Ramos (cell line): ENCODE data around the gene PEX12.
"Not testable (repeated sequence)": the region's sequence is repeated elsewhere in the genome, so short reads cannot be mapped to it uniquely, and the experiment has no call there.

Experiments
- in situ Hi-C: fragments of 300-500 bp; cut with MboI; formaldehyde crosslinking; loops from one replicate; pipeline ENCODE4 v1.14.3; 2022; ENCODE audit warnings: low sequenced_read_pairs; ENCODE audit not compliant: unreplicated experiment

The PEX12 gene

GRCh38 chr17:35540589-35541404 lies 37.6 kb downstream of the PEX12 start:
- in situ Hi-C loops: no loop called here

DNA sequence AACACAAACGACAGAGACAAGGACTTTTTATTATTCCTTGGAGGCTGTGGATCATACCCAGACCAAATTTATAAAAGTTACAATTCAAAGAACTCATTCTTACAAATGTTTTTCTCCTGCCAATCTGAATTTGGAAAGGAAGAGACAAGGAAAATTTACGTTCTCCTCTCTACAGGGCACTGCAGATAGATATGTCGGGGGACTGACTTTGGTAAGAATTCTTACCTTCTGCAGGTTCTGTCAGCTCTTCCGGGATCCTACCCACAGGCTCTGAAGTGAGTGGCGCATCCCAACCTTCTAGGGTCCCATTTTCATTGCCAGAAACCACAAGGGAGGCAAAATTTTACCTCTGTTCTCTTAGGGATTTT lies 38.7 kb downstream of the PEX12 start:
- in situ Hi-C loops: loop anchor here (5.0 to 10.0 kb wide), 2 partner anchors 227 to 375 kb away; no protein-coding TSS in a partner anchor

DNA sequence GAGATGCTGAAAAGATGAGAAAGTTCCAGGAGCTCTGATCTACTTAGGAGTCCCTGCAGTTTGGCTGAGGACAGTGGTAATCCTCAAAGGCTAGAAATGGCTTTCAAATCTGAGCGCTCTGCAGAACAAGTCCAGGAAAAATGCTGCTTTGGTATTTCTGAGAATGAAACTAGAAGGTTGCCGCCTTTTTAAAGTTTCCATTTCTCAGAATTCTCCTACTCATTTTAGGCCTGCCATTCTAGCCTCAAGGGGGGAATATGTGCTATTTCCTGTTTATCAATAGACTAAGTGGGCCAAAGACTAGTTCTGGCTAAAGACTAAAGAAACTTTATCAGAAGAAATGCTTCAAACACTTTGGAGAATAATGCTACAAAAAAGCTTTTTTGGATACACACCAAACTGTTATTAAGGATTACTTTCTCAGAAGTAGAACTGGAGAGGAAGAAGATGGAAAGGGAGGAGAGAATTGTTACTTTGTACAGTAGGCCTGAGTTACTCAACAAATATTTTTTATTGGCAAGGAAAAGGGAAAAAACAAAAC lies 40.7 kb downstream of the PEX12 start, which contains the start of gene SLFN12L:
Gene SLFN12L, minus strand, starts transcription at position 78 of the 541 bp plus-strand sequence. CDS start 15,314 bp downstream, outside the sequence.
- in situ Hi-C loops: loop anchor here (5.0 to 10.0 kb wide), 2 partner anchors 225 to 373 kb away; no protein-coding TSS in a partner anchor

DNA sequence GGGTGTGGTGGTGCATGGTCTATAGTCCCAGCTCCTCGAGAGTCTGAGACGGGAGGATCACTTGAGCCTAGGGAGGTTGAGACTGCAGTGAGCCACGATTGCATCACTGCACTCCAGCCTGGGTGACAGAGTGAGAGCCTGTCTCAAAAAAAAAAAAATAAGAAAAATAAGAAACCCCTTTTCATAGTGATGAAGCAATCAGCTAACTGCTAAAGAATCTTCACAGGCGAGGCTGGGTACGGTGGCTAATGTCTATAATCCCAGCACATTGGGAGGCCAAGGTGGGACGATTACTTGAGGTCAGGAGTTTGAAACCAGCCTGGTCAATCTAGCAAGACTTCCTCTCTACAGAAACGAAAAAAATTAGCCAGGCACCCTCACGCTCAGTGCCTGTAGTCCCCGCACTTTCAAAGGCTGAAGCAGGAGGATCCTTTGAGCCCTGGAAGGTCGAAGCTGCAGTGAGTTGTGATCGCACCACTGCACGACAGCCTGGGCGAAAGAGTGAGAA lies 41.7 kb downstream of the PEX12 start:
- in situ Hi-C loops: loop anchor here (5.0 to 10.0 kb wide), 2 partner anchors 224 to 372 kb away; no protein-coding TSS in a partner anchor

GRCh38 chr17:35535406-35535805 lies 43.0 kb downstream of the PEX12 start:
- in situ Hi-C loops: loop anchor here (5.0 to 10.0 kb wide), 2 partner anchors 223 to 371 kb away; no protein-coding TSS in a partner anchor

DNA sequence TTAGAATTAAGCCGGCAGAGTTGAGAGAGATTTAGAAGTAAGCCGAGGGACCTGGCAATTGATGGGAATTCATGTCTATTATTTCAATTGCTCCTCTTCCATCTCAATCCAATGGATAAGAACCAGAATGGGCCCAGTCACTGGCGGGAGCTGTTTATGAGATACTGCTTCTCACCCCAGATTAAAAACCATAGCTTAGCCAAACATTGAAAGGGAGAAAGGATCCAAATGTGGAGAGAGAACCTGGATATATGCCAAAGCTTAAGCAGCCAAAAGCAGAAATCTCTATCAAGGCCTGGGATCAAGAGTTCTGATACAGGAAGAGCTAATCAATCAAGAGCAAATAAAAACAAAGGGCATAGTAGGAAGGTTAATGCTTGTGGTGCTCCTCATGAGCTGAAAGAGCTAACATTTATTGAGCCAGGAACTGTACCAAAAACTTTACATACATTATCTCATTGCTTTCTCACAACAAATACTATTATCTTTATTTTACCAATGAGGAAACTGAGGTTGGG lies 43.7 kb downstream of the PEX12 start:
- in situ Hi-C loops: loop anchor here (5.0 to 10.0 kb wide), 2 partner anchors 222 to 370 kb away; no protein-coding TSS in a partner anchor

DNA sequence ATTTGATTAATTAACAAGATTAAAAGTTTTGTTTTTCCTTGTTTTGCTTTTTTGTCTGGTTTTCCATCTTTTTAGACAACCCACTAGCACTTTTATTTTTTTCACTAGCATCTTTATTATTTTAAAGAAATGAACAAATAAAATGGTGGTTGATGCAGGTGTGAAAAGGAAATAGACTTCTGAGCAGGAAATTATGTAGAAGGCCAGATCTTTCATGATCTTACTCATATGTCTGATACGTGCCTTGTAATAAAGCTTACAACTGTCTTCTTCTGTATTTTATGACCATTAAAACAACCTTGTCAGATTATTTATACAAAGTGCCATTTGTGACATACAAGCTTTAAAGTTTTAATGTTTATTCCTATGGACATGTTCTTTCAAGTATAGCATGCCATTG lies 47.2 kb downstream of the PEX12 start:
- in situ Hi-C loops: loop anchor here (10.0 kb wide), 1 partner anchor 366 kb away; no protein-coding TSS in a partner anchor

- in situ Hi-C loops: loop anchor here (10.0 kb wide), 1 partner anchor 365 kb away; no protein-coding TSS in a partner anchor
Observed at GRCh38 chr17:35529866-35530265, 48.5 kb downstream of the PEX12 start.

DNA sequence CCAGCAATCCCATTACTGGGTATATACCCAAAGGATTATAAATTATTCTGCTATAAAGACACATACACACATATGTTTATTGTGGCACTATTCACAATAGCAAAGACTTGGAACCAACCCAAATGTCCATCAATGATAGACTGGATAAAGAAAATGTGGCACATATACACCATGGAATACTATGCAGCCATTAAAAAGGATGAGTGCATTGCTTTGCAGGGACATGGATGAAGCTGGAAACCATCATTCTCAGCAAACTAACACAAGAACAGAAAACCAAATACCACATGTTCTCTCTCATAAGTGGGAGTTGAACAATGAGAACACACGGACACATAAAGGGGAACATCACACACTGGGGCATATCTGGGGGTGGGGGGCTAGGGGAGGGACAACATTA lies 49.0 kb downstream of the PEX12 start:
- in situ Hi-C loops: not testable (repeated sequence)
